GM06990 (cell line): ENCODE data around the gene CFAP299.
A peak's percentile ranks its signal among the peaks of the same experiment; 100 is the strongest.

Source experiments
- DNase-seq: peaks from one replicate; pipeline ENCODE4 v3.0.0-alpha.2; 2011; ENCODE audit not compliant: insufficient read length; ENCODE audit errors: extremely low read depth
- H3K27me3 ChIP-seq: replicated peaks from 2 replicates; pipeline ENCODE4 v1.6.0; 2011; ENCODE audit warnings: low read length; ENCODE audit not compliant: control insufficient read depth, insufficient read depth
- H3K36me3 ChIP-seq: 2 replicates; pipeline ENCODE4 v1.5.1; 2011; ENCODE audit warnings: low read length; ENCODE audit not compliant: control insufficient read depth, insufficient read depth
- H3K4me3 ChIP-seq: replicated peaks from 2 replicates; pipeline ENCODE4 v1.5.1; 2011; ENCODE audit warnings: low read depth, mild to moderate bottlenecking, control low read depth, low read length
- CTCF ChIP-seq: IDR thresholded peaks from 2 replicates; pipeline ENCODE4 v1.5.1; 2011; ENCODE audit warnings: low read length, control low read depth, mild to moderate bottlenecking, inconsistent platforms; ENCODE audit not compliant: insufficient read depth, poor library complexity, severe bottlenecking

Gene CFAP299

GRCh38 chr4:81003597-81004111 is 668.1 kb downstream of the CFAP299 start:
- no peak for TF ChIP-seq CTCF
- H3K27me3 ChIP-seq, result no peaks in the 10 kb centered on the region
- DNase-seq, result peak; percentile 41
- no peaks in the 10 kb centered on the region for H3K36me3 ChIP-seq
- no peak overlapping the region for H3K4me3 ChIP-seq

DNA sequence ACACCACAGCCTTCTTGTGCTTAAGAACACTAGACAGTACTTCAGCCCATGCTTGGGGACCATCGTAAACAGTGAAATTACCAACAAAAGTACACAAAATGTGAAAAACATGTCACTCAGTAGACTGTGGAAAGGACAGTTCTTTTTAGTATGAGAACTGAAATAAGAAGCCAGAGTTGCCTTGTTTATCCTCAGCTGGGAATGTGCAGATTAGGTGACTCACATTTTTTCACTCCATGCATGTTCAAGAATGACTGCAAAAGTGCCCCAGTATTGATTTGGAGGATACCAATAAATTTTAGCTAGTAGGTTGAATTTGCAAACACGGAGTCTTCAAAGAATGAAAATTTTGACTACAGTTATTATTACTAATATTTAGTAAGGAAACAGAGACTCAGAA is 671.9 kb downstream of the CFAP299 start:
- H3K36me3 ChIP-seq, result no peaks in the 10 kb centered on the region
- no peaks in the 10 kb centered on the region for H3K27me3 ChIP-seq
- TF ChIP-seq CTCF, result no peak
- DNase-seq, result no peak
- H3K4me3 ChIP-seq, result no peak overlapping the region
